SK-N-SH treated with all-trans-retinoic acid at 6 μM for 48 hours (cell line): ENCODE results near the gene MPPED2.

Source experiments
- ATAC-seq: fragments of 200-7000 bp; cut with Tn5 transposase; 3 replicates; pipeline ENCODE4 v1.9.1; 2020; ENCODE audit warnings: mild to moderate bottlenecking, moderate library complexity
- ARNTL ChIP-seq: fragments of 450-650 bp; formaldehyde crosslinking; IDR thresholded peaks from 2 replicates; pipeline ENCODE4 v1.5.0; 2020; ENCODE audit warnings: low read depth, mild to moderate bottlenecking, moderate library complexity, borderline replicate concordance
- CSDC2 ChIP-seq: fragments of 250-450 bp; sonication (Bioruptor Pico); IDR thresholded peaks from 2 replicates; pipeline ENCODE4 v1.5.0; 2020; ENCODE audit warnings: mild to moderate bottlenecking, moderate library complexity
- ESRRG ChIP-seq: fragments of 250-450 bp; sonication (Bioruptor Pico); IDR thresholded peaks from 2 replicates; pipeline ENCODE4 v1.6.1; 2021; ENCODE audit warnings: mild to moderate bottlenecking
- GLIS3 ChIP-seq: fragments of 250-450 bp; sonication (Bioruptor Pico); IDR thresholded peaks from 2 replicates; pipeline ENCODE4 v1.5.0; 2020; ENCODE audit warnings: mild to moderate bottlenecking, moderate library complexity
- ISL1 ChIP-seq: fragments of 250-450 bp; sonication (Bioruptor Pico); IDR thresholded peaks from 2 replicates; pipeline ENCODE4 v2.1.2; 2022; ENCODE audit warnings: mild to moderate bottlenecking, moderate library complexity
- OSR1 ChIP-seq: fragments of 250-450 bp; sonication (Bioruptor Pico); IDR thresholded peaks from 2 replicates; pipeline ENCODE4 v1.8.0; 2022; ENCODE audit warnings: moderate library complexity, mild to moderate bottlenecking, inconsistent platforms
- PPARA ChIP-seq: fragments of 250-450 bp; sonication (Bioruptor Pico); IDR thresholded peaks from 2 replicates; pipeline ENCODE4 v1.5.0; 2020; ENCODE audit warnings: mild to moderate bottlenecking, borderline replicate concordance
- RARB ChIP-seq: fragments of 250-450 bp; sonication (Bioruptor Pico); IDR thresholded peaks from 2 replicates; pipeline ENCODE4 v1.8.0; 2021; ENCODE audit warnings: mild to moderate bottlenecking, moderate library complexity
- SNAI2 ChIP-seq: fragments of 250-450 bp; sonication (Bioruptor Pico); IDR thresholded peaks from 2 replicates; pipeline ENCODE4 v1.5.0; 2020; ENCODE audit warnings: mild to moderate bottlenecking, moderate library complexity
- TCF4 ChIP-seq: fragments of 250-450 bp; sonication (Bioruptor Pico); IDR thresholded peaks from 2 replicates; pipeline ENCODE4 v1.8.0; 2021; ENCODE audit warnings: mild to moderate bottlenecking, moderate library complexity, borderline replicate concordance
- TOX ChIP-seq: fragments of 250-450 bp; sonication (Bioruptor Pico); IDR thresholded peaks from 2 replicates; pipeline ENCODE4 v1.8.0; 2021; ENCODE audit warnings: mild to moderate bottlenecking, moderate library complexity, borderline replicate concordance
- ZC3H10 ChIP-seq: fragments of 250-450 bp; sonication (Bioruptor Pico); IDR thresholded peaks from 2 replicates; pipeline ENCODE4 v1.5.1; 2021; ENCODE audit warnings: mild to moderate bottlenecking, moderate library complexity
- ZFP30 ChIP-seq: fragments of 450-650 bp; formaldehyde crosslinking; IDR thresholded peaks from 2 replicates; pipeline ENCODE4 v1.5.0; 2022; ENCODE audit warnings: mild to moderate bottlenecking, moderate library complexity
- ZNF565 ChIP-seq: fragments of 450-650 bp; formaldehyde crosslinking; conservative IDR thresholded peaks from 2 replicates; pipeline ENCODE4 v1.5.0; 2020; ENCODE audit warnings: low read depth, mild to moderate bottlenecking, moderate library complexity
- ZNF8 ChIP-seq: fragments of 450-650 bp; formaldehyde crosslinking; IDR thresholded peaks from 2 replicates; pipeline ENCODE4 v1.5.0; 2020; ENCODE audit warnings: mild to moderate bottlenecking, moderate library complexity
- TF ChIP-seq, protein P1 (sequence below): fragments of 250-450 bp; sonication (Bioruptor Pico); IDR thresholded peaks from 2 replicates; pipeline ENCODE4 v1.5.1; 2020; ENCODE audit warnings: low read depth, mild to moderate bottlenecking, moderate library complexity
- TF ChIP-seq, protein P2 (sequence below): fragments of 250-450 bp; sonication (Bioruptor Pico); IDR thresholded peaks from 2 replicates; pipeline ENCODE4 v1.5.0; 2020; ENCODE audit warnings: mild to moderate bottlenecking, moderate library complexity
- TF ChIP-seq, protein P3 (sequence below): fragments of 250-450 bp; sonication (Bioruptor Pico); IDR thresholded peaks from 2 replicates; pipeline ENCODE4 v1.8.0; 2020; ENCODE audit warnings: mild to moderate bottlenecking, moderate library complexity, borderline replicate concordance
- TF ChIP-seq, protein P4 (sequence below): fragments of 250-450 bp; sonication (Bioruptor Pico); IDR thresholded peaks from 2 replicates; pipeline ENCODE4 v1.8.0; 2021; ENCODE audit warnings: low read depth, mild to moderate bottlenecking, moderate library complexity, borderline replicate concordance

Gene MPPED2

DNA sequence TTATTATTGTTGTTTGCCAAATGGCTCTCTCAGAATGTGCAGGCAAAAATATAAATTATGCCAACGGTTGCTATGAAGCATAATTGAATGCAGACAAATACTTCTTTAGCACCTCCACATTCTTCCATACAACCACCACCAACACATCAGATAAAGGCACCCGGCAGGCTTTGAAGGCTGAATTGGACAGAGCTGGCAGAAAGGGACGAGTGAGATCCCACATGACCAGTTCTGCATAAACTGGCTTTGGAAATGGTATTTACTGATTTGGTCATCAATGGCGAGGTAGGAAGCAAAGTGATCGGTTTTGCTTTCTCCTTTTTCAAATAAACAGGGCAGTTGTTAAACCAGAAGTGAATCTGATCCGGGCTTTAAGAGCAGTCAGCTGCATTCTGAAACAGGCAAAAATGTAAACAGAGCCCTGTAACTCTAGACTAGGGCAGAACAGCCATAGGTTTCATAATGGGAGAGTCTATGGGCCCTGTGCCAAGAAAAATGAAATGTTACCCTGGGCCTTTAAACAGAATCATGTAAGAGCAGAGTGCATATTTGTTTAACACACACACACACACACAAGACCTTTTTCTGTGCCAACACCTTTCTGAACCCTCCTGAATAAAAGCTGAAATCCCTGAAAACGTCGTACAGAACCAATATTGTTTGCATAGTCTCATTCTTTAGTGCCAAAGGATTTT, 97.7 kb downstream of the MPPED2 start:
- no peak; the same call in 2 of the 3 replicates for ATAC-seq
- no peak for TF ChIP-seq GLIS3
- no peak for TF ChIP-seq ESRRG
- TF ChIP-seq ISL1 (CRISPR knock-in tag): no peak
- TF ChIP-seq, protein P1, sequence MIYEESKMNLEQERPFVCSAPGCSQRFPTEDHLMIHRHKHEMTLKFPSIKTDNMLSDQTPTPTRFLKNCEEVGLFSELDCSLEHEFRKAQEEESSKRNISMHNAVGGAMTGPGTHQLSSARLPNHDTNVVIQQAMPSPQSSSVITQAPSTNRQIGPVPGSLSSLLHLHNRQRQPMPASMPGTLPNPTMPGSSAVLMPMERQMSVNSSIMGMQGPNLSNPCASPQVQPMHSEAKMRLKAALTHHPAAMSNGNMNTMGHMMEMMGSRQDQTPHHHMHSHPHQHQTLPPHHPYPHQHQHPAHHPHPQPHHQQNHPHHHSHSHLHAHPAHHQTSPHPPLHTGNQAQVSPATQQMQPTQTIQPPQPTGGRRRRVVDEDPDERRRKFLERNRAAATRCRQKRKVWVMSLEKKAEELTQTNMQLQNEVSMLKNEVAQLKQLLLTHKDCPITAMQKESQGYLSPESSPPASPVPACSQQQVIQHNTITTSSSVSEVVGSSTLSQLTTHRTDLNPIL (CRISPR knock-in tag): no peak

DNA sequence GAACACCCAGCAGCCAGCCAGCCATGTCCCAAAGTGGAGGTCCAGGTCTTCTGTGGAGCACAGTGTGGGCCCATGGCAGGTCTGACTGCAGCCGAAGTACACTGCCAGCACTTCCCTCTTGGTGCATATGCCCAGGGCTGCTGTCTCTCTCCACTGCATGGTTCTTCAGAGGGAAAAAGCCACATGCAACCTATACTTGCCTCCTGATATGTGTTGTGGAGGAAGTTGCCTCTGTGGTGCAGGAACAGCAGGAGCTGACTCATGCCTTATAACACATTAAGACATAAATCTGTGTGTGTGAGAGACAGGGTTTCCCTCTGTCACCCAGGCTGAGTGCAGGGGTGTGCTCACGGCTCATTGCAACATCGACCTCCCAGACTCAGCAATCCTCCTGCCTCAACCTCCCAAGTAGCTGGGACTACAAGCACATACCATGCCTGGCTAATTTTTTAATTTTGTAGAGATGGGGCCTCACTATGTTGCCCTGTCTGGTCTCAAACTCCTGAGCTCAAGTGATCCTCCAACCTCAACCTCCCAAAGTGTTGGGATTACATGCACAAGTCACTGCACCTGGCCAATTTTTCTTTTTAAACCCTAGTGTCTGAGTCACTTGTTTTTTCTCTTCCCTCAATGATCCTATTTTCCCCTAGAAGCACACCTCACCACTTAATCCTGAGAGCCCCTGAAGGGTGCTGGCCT, 98.8 kb downstream of the MPPED2 start:
- TF ChIP-seq RARB (CRISPR knock-in tag) (no peak), ISL1 (CRISPR knock-in tag) (no peak), TCF4 (CRISPR knock-in tag) (no peak), TOX (CRISPR knock-in tag) (no peak), OSR1 (CRISPR knock-in tag) (no peak), SNAI2 (CRISPR knock-in tag) (no peak), PPARA (CRISPR knock-in tag) (no peak), ZNF8 (CRISPR knock-in tag) (no peak), ZC3H10 (no peak), ZNF565 (CRISPR knock-in tag) (no peak), CSDC2 (no peak)
- TF ChIP-seq, protein P2, sequence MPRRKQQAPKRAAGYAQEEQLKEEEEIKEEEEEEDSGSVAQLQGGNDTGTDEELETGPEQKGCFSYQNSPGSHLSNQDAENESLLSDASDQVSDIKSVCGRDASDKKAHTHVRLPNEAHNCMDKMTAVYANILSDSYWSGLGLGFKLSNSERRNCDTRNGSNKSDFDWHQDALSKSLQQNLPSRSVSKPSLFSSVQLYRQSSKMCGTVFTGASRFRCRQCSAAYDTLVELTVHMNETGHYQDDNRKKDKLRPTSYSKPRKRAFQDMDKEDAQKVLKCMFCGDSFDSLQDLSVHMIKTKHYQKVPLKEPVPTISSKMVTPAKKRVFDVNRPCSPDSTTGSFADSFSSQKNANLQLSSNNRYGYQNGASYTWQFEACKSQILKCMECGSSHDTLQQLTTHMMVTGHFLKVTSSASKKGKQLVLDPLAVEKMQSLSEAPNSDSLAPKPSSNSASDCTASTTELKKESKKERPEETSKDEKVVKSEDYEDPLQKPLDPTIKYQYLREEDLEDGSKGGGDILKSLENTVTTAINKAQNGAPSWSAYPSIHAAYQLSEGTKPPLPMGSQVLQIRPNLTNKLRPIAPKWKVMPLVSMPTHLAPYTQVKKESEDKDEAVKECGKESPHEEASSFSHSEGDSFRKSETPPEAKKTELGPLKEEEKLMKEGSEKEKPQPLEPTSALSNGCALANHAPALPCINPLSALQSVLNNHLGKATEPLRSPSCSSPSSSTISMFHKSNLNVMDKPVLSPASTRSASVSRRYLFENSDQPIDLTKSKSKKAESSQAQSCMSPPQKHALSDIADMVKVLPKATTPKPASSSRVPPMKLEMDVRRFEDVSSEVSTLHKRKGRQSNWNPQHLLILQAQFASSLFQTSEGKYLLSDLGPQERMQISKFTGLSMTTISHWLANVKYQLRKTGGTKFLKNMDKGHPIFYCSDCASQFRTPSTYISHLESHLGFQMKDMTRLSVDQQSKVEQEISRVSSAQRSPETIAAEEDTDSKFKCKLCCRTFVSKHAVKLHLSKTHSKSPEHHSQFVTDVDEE (CRISPR knock-in tag): no peak
- TF ChIP-seq, protein P1 (CRISPR knock-in tag): no peak
- TF ChIP-seq, protein P3, sequence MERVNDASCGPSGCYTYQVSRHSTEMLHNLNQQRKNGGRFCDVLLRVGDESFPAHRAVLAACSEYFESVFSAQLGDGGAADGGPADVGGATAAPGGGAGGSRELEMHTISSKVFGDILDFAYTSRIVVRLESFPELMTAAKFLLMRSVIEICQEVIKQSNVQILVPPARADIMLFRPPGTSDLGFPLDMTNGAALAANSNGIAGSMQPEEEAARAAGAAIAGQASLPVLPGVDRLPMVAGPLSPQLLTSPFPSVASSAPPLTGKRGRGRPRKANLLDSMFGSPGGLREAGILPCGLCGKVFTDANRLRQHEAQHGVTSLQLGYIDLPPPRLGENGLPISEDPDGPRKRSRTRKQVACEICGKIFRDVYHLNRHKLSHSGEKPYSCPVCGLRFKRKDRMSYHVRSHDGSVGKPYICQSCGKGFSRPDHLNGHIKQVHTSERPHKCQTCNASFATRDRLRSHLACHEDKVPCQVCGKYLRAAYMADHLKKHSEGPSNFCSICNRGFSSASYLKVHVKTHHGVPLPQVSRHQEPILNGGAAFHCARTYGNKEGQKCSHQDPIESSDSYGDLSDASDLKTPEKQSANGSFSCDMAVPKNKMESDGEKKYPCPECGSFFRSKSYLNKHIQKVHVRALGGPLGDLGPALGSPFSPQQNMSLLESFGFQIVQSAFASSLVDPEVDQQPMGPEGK (CRISPR knock-in tag): no peak
- no peak for ATAC-seq

DNA sequence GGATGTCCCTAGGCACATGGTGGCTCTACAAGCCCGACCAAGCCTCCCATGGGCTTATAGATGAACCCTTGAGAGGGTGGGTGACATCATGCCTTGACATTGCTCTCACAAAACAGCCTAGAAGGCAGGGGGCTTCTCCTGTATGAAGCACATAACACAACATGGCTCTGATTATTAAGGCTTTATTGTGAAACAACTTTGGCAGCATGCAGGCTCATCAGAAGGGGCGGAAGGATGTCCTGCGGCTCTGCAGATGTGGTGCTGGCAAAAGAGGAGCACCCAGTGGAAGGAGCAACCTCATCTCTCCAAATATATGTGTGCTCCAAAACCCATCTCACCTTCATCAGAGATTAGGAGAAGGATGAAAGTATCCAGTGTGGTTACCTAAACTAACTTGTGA, 100.4 kb downstream of the MPPED2 start:
- ATAC-seq: no peak
- TF ChIP-seq CSDC2 (no peak), RARB (CRISPR knock-in tag) (no peak), OSR1 (CRISPR knock-in tag) (no peak), ARNTL (CRISPR knock-in tag) (no peak), PPARA (CRISPR knock-in tag) (no peak), ZFP30 (CRISPR knock-in tag) (no peak), SNAI2 (CRISPR knock-in tag) (no peak), TOX (CRISPR knock-in tag) (no peak), TCF4 (CRISPR knock-in tag) (no peak), ZNF8 (CRISPR knock-in tag) (no peak), ZC3H10 (no peak), GLIS3 (no peak)
- TF ChIP-seq, protein P4, sequence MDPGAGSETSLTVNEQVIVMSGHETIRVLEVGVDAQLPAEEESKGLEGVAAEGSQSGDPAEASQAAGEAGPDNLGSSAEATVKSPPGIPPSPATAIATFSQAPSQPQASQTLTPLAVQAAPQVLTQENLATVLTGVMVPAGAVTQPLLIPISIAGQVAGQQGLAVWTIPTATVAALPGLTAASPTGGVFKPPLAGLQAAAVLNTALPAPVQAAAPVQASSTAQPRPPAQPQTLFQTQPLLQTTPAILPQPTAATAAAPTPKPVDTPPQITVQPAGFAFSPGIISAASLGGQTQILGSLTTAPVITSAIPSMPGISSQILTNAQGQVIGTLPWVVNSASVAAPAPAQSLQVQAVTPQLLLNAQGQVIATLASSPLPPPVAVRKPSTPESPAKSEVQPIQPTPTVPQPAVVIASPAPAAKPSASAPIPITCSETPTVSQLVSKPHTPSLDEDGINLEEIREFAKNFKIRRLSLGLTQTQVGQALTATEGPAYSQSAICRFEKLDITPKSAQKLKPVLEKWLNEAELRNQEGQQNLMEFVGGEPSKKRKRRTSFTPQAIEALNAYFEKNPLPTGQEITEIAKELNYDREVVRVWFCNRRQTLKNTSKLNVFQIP: no peak
- TF ChIP-seq, protein P2 (CRISPR knock-in tag): no peak
